NCI-H2107 (cell line): ENCODE data around the gene PSORS1C2.

ENCODE experiments used
- DNase-seq: peaks from one replicate; lab custom pipeline; 2025; lab: John Stamatoyannopoulos, UW

Gene PSORS1C2

DNA sequence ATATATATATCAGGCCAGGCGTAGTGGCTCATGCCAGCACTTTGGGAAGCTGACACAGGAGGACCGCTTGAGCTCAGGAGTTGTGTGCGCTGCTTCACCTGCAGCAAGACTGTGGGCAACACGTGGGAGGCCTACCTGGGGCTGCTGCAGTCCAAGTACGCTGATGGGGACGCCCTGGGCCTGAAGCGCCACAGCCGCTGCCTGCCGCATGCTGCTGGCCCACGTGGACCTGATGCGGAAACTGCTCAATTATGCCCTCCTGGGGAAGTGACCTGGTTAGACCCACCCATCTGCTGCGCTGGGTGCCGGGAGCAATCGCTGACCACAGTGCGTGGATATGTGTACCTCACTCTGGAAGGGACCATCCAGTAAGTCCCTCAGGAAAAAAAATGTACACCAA is 1.8 kb upstream of the PSORS1C2 start:
- DNase-seq, result no peak

DNA sequence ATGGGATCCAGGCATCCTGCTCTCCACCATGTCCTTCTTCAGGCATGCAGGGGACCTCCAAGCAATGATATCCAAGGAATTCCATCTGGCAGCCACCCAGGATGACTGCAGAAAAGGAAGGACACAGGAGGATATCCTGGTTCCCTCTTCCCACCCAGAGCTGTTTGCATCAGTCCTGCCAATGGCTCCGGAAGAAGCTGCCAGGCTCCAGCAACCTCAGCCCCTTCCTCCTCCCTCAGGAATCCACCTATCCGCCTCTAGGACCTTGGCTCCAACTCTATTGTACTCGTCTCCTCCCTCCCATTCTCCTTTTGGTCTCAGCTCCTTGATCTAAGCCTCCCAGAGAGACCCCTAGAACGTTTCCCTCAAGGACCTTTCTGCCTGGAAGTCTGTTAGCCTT is 733 bp upstream of the PSORS1C2 start:
- no peak for DNase-seq

DNA sequence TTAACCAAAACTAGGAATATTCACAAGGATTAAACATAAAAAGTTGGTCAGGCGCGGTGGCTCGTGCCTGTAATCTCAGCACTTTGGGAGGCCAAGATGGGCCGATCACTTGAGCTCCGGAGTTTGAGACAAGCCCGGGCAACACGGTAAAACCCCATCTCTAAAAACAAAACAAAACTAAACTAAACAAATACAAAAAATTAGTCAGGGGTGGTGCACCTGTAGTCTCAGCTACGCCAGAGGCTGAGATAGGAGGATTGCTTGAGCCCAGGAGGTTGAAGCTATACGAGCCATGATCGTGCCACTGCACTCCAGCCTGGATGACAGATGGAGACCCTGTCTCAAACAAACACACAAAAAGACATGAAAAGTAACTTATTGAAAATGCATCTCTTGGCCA is 3.2 kb downstream of the PSORS1C2 start:
- DNase-seq, result no peak

DNA sequence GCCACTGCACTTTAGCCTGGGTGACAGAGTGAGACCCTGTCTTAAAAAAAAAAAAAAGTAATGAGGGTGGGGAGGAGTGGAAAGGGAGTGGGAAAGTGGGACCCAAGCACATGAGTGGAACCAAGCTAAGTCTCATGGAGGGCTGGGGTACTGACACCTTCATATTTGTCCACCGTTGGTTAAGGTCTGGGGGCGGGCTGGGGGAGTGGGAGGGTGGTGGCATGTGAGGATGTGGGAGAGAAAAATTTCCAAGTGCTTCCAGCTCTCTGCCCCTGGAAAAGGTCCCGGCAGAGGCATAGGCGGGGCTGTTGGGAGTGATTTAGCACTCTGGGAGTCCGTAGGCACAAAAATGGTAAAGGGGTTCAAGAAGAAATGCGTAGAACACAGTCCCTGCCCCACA is 6.1 kb downstream of the PSORS1C2 start:
- DNase-seq, result no peak

DNA sequence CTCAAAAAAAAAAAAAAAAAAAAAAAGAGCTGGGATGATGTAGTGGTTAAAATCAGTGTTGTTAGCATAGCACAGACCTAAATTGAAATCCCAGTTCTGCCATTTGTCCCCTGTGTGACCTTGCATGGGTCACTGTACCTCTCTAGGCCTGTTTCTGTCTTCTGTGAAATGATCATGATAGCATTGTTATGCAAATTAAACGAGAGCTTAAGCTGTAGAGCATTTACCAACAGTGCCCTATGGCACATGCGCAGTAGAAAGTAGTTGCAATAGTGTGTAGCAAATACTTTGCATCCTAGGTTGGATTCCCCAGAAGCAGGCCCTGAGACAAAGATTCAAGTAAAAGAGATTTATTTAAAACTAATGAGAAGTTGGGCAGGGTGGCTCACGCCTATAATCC is 7.3 kb downstream of the PSORS1C2 start:
- DNase-seq, result no peak

DNA sequence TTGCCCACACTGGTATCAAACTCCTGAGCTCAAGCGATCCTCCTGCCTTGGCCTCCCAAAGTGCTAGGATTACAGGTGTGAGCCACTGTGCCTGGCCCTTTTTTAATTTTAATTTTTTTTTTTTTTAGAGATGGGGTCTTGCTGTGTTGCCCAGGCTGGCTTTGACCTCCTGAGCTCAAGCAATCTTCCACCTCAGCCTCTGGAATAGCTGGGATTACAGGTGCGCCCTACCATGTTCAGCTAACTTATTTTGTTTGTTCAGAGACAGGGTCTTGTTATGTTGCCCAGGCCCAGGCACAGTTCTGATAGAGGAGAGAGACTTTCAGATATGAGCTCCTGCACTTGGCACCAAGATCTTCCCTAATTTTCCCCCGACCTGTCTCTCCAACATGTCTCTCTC is 8.1 kb downstream of the PSORS1C2 start:
- no peak for DNase-seq

DNA sequence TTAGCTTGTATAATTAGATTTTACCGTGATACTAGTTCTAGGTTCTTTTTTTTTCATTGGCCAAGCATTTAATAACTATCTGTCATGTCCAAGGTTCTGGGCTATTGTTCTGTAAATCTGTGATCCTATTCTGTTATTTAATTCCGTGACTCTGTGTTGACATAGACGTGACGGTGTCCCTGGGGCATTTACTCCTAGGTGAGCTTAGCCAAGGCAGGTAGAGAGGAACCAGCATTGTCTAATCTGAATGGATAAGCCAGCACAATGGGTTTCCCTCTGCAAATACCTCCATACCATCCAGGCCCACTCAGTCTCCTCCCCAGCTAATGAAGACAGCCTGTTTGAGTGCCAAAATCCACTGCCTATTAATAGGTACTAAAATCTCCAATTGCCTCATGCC is 9.7 kb downstream of the PSORS1C2 start:
- DNase-seq, result no peak

DNA sequence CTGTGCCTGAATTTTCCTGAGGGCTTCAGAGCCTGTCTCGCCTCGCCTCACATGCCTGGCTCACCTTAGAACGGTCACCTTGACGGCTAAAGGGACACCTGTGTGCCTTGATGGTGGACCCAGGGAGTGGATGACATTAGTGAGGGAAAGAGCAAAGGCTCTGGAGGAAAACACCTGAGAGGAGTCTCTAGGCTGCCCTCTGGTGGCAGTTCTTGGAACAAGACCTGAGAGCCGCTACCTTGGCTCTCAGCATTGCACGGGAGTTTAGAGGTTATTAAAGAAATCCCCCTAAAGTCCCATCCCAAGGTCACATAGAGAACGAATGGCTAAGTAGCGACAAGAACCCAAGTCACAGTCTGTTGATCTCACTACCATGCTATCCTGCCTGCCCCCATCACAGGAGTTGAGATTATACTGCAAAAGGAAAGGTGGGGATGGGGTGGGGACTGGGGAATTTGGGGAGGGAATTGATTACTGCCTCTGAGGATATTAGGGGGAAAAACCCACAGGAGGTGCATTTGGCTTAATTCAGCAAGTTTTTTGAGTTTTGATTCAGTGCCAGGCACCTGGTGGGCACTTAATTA is 10.7 kb downstream of the PSORS1C2 start:
- peak; percentile 0 for DNase-seq

DNA sequence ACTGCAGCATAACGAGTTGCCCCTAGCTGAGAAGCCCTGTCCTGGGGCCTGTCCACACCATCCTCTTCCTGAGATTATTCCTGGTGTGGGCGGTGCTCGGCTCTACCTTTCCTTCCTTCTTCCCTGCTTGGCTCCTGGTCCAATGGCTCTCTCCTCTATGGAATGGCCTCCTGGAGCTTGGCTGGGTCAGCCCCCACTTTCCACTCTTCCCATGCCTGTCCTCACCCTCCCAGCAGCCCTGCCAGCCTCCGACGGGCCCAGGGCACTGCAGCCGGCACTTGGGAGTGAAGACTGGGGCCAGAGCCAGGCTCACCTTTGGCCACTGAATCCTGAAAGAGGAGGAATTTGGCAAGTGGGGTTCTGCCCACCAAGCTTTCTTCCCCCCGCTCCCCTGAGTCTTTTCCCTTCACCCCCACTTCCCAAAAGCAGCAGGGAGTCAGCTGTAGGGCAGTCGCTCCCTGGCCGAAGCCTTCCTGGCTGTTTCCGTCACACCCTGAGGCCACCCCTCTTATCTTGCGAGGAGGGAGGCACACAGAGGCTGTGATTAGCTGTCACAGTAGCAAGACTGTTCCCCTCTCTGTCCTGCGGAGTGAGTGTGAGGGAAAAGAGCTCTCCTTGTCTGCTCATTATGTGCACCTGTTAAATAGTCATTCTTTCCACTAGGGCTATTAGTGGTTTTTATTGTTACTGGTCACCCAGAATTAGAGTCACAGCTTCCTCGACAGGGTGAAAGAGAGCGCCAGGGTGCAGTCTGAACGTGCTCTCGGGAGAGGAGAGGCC is 12.3 kb downstream of the PSORS1C2 start:
- peak; percentile 0 for DNase-seq

DNA sequence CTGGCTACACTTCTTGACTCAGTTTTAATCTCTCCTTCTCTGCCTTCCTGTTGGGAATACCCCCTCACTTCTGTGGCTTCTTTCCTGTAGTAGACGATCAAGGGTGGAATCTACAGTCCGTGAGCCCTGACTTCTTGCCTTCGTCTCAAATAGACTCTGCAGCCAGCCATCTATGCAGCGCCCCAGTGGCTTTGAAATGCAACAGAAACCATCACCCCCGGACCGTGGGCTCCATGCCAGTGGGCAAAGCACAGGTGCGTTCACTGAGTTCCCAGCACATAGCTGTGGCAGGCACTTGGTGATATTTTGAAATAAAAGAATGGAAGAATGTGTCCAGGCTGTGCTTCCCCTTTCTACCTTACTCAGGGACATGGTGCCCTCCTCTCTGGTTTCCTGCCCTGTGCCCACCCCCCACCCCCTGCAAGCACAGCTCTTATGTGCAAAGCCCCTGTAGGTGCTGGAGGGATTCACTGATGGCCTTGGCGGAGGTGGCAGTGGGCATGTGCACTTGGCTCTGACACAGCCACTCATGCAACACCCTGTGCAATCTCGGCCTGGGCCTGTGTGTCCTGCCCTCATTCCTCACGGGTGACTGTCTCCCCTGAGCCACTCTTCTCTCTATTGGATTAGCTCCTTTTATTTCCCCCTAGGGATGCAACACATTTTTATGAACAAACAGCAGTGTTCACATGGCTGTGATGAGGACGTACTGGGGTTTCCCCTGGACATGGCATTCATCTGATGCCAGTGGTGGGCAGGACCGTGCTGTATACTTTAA is 13.1 kb downstream of the PSORS1C2 start:
- DNase-seq, result no peak

DNA sequence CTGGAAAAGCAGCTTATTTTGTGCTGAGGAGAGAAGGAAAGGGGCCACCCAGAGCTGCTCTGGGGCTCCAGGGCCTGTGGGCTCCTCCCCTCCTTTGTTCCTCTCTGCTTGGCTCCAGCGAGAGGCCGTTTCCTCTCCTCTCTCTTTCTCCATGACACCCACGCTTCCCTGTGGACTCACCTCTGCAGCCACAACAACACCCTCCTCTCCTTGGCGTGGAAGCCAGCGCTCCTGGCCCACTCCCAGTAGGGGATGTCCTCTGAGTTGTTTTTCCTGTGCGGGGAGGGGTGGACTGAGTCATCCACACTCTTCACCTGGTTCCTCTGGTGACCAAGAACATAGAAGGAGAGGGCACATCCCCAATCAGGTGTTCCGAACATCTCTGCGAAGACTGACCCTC is 13.7 kb downstream of the PSORS1C2 start:
- DNase-seq, result no peak

DNA sequence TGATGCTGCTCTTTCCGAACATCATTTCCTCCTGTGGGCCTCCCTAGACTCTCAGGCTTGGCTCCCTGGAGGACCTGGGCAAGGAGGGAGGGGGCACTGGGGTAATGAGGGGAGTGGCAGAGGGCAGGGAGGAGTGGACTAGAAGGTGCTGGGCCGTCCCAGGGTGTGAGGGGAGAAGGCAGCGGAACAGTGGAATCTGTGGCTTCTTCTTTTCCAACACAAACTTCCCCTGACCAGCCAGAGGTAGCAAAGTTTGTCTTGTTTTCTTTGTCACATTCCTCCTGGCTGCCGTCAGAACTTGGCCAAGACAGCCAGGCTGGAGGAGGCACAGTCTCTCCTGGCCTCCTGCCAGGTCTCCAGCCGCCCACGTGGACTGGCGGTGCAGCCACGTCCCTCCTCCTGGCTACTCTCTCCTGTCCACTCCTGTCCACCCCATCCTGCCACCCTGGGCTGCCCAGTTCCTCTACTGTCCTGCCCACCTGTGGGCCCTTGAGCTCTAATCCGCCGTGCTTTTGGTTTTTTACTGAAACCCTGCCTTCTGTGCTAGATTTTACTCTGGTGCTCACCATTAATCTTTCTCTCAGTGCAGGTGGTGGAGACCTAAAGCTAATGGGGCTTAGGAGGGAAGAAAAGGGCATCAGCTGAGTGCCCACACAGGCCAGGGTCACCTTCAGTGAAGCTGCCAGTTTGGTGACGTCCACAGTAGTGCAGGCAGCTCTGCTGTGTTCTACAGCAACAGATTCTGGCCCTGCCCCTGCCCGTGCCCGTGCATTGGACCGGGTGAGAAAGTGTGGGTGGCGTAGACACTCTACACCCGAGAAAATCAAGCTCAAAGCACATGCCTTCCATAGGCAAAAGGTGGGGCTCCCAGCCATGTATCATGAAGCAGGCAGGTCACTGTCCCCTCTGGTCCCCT is 15.8 kb downstream of the PSORS1C2 start:
- DNase-seq, result no peak

DNA sequence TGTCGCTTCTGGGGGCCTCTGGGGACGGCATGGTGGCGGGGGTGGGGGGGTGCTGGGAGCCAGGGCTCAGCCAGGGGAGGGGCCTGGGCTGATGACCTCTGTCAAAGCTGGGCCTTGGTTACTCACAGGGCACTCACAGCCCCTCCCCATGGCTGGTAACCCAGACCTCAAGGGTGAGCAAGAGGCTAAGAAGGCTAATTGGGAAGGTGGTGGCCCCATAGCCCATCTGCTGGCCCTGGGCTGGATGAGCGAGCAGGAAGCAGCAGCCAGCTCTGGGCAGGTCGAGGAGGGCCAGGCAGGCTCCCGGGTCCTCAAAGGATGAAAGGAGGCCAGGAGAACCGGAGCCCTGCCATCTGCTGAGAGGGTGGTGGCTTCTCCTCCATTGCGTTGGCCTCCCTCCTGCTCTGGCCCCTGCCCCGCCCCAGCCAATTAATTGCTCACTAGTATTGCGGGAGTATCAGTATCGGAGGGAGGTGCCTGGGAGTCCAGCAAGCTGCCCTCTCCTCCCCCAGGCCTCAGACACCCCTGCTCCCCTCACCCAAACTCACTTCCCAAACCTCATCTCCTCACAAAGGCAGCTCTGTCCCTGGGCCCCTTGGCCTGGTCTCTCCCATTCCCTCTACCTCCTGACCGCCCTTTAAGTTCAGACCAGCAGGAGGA is 17.6 kb downstream of the PSORS1C2 start:
- no peak for DNase-seq

DNA sequence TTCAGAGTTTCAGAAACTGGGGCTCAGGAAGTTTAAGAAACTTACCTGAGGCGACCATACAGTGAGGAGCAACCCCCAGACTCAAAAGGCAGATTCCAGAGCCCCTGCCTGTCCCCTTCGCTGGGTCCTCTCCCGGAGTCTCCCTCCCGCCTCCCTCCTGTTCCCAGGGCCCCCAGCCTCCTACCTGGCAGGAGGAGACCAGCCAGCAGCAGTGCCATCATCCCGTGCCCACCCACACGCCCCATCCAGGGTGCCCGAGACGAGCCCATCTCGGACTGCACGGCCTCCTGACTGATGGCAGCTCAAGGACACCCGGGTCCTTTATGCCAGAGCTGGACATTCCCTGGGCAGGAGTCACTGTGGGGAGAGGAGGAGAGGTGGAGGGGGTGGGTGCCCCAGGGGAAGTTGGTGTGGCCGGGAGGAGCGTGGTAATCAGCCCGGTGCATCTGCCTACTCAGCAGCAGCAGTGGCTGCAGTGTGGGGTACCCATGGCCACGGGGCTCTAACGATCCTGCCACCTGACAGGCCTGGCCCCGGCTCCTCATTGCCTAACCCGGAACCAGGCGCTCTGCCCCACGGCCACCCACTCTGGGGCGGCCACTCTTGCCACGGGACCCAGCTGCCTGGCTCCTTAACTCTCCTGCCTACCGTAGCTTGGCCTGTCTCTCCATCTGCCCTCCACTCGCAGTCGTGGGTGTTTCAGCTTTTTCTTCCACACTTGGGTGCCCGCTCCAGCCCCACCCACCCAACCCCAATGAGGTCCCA is 18.5 kb downstream of the PSORS1C2 start, which contains the start of gene CDSN:
Gene CDSN (minus strand): TSS at position 296 of the 765 bp plus-strand sequence. CDS start 27 bp downstream, at position 269.
- no peak for DNase-seq

DNA sequence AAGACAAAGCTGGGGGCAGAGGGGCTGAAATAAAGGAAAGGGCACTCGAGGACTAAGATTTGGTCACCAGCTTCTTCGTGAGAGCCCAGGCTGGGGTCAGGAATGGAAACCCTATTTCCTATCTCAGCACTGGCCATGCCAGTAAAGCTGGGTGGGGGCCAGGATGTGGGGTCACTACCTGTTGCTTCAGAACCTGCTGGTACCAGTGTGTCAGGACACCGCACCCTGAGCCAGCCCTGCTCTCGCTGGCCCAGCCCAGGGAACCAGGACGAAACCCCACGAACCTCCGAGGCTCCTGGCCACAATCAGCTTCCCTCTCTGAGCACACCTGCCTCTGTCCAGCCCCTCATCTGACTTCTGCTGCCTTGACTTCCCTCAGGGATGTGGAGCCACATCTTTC is 20.7 kb downstream of the PSORS1C2 start:
- DNase-seq, result no peak

DNA sequence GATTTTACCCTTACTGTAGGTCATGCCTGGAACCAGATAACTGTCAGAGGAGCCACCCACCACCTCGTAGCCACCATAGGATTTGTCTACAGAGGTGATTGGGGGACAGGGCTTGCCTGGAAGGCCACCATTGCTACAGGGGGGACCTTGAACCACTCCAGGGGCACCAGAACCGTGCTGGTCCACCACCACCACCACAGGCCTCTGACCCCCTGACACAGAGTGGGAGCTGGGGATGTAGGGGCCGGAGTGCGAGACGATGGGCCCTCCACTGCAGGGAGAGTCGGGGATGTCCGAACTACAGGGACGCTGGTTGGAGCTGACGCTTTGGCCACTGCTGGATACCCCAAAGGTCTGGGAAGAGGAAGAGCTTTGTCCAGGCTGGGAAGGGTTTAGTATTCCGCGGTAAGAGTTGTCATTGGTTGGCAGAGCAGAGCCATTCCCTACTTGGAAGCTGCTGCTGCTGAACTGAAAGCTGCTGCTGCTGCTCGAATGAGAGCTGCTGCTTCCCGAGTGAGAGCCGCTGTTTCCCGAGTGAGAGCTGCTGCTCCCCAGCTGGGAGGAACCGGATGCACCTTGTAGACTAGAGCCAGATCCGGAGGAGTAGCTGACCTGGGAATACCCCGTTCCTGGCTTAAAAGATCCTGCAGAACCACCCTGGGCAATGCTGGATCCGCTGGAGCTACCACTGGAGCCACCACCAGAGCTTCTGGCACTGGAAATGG is 22.0 kb downstream of the PSORS1C2 start:
- DNase-seq, result no peak

DNA sequence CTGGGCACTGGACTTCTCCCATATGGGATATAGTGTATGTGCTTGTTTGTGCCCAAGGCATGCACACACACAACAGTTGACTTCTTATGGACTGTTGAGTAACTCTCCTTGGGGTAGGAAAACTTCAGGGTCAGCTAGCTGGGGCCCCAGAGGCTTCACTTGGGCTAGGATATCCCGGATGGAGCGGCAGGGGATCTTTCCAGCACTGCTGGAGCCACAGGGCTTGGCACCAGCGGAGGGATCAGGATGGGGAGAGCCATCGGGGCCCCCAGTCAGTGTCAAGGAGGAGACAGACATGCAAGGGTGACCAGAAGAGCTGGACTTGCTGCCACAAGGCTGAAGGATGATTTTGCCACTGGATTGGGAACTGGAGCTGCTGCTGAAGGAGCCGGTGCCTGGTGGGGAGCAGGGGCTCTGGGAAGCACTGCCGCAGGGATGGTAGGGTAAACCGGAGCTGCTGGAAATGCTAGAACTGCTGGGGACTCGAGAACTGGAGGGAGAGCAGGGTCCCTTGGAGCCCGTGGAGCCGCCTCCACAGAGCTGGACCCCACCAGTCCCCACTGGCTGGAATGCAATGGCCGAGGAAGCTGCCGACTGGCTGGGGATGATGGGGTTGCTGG is 22.8 kb downstream of the PSORS1C2 start:
- no peak for DNase-seq

DNA sequence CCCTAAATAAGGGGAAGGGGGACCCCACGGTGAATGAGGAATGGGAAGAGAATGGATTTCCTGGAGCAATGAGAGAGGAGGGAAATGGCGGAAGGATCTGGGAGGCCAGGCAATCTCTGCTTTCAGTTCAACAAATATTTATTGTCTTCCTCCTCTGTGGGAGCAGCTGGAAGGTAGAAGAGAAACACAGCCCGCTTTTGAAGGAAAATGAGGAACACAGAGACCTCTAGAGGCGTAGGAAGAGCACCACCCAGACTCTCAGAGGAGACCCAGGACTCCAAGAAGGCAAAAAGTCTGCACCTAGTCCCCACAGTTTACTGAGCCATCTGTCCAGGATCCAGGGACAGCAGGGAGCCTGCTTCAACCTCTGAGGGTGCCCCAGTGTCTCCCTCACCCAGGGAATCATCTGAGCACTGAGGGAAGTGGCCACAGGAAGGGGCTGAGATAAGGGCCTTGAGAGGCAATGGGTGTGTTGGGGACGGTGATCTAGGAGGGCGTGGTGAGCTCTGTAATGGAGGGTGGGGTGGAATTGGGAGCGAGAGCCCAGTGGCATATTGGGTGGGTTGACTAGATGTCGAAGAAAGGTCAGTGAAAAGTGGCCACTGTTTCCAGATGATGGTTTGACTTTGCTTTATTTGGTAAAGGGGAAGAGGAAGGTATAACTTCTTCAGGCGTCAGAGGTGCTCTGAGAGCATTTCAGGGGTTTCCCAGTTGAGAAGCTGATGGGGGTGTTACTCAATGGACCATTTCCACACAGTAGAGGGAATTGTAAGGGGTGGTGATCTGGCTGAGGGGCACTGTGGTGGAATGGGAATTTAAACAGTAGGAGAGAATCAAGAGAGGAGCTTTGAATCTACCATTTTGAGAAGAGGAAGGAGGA is 23.7 kb downstream of the PSORS1C2 start:
- DNase-seq, result no peak

DNA sequence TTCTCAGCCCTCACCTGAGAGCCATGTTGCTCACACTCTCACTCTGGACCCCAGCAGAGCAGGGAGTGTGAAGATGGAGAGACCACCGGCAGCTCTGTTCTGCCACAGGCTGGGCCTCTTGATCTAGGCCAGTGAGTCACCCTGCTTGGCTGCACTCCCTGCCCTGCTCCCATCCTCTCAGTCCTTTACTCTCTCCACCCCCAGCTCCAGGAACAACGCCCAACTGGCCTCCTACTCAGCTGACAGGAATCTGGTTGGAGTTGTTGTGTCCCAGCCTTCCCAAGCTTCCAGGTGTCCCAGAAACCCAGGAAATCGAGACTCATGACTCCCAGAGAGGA is 24.4 kb downstream of the PSORS1C2 start, which contains the start of gene PSORS1C1:
Gene PSORS1C1 (plus strand): TSS at position 260 of the 338 bp plus-strand sequence. CDS start 14,833 bp downstream, outside the sequence.
- DNase-seq, result no peak
